CD8-positive, alpha-beta memory T cell (primary cell): ENCODE results near the gene AQP9. TPM values are rescaled to one million over a fixed set of nuclear protein-coding genes. Genes with fewer than 3 reads are reported as not detected.
"Not testable (repeated sequence)": the region's sequence is repeated elsewhere in the genome, so short reads cannot be mapped to it uniquely, and the experiment has no call there.

ENCODE experiments used
- CTCF ChIA-PET: fragments of 350-600 bp; sonication (Branson Sonifier 250); formaldehyde crosslinking; loops from one replicate; lab custom pipeline; 2021; ENCODE audit warnings: antibody characterized with exemption; lab: Charles Lee
- POLR2A ChIA-PET: fragments of 350-600 bp; sonication (Branson Sonifier 250); formaldehyde crosslinking; loops from one replicate; lab custom pipeline; 2021; ENCODE audit warnings: antibody characterized with exemption; lab: Charles Lee
- DNase-seq, 5 donors: peaks; one replicate each; pipeline versions ENCODE4 v3.0.0 to v3.0.0-alpha.2; 2020 to 2022; ENCODE audit warnings: mixed read lengths in 1 of 5
- H3K27ac ChIP-seq: one replicate; pipeline ENCODE4 v1.7.0; 2013; ENCODE audit warnings: low read depth, mild to moderate bottlenecking, low read length, moderate library complexity
- H3K27me3 ChIP-seq: 2 replicates; pipeline ENCODE4 v1.7.0; 2013; ENCODE audit warnings: low read length, mild to moderate bottlenecking; ENCODE audit not compliant: insufficient read depth, poor library complexity, severe bottlenecking
- H3K36me3 ChIP-seq: 2 replicates; pipeline ENCODE4 v1.7.0; 2013; ENCODE audit warnings: mild to moderate bottlenecking, low read length, moderate library complexity; ENCODE audit not compliant: insufficient read depth
- H3K4me1 ChIP-seq: 2 replicates; pipeline ENCODE4 v1.7.0; 2013; ENCODE audit warnings: mild to moderate bottlenecking, low read length, moderate library complexity; ENCODE audit not compliant: insufficient read depth
- H3K4me3 ChIP-seq: 2 replicates; pipeline ENCODE4 v1.7.0; 2013; ENCODE audit warnings: mild to moderate bottlenecking, low read length
- H3K9me3 ChIP-seq: 2 replicates; pipeline ENCODE4 v1.7.0; 2013; ENCODE audit warnings: mild to moderate bottlenecking, low read length
- H3K27ac Mint-ChIP-seq, 8 donors: one replicate each; pipeline ENCODE4 v1.8.0; 2020 to 2021; ENCODE audit warnings: mixed read lengths in 8 of 8, mild to moderate bottlenecking in 6 of 8, inconsistent platforms in 3 of 8, moderate library complexity in 3 of 8
- H3K27me3 Mint-ChIP-seq, 2 donors: one replicate each; pipeline ENCODE4 v1.8.0; 2020 to 2021; ENCODE audit warnings: mixed read lengths in 2 of 2, mild to moderate bottlenecking in 1 of 2, moderate library complexity in 1 of 2
- H3K36me3 Mint-ChIP-seq, 3 donors: one replicate each; pipeline ENCODE4 v1.8.0; 2020 to 2021; ENCODE audit warnings: mixed read lengths in 3 of 3, inconsistent platforms in 1 of 3, mild to moderate bottlenecking in 1 of 3
- H3K4me1 Mint-ChIP-seq, 3 donors: one replicate each; pipeline ENCODE4 v1.8.0; 2020 to 2021; ENCODE audit warnings: mixed read lengths in 3 of 3, inconsistent platforms in 1 of 3, mild to moderate bottlenecking in 1 of 3
- H3K4me3 Mint-ChIP-seq, 7 donors: one replicate each; pipeline ENCODE4 v1.8.0; 2020 to 2021; ENCODE audit warnings: mixed read lengths in 7 of 7, mild to moderate bottlenecking in 6 of 7, moderate library complexity in 4 of 7, inconsistent platforms in 2 of 7
- H3K9me3 Mint-ChIP-seq, 5 donors: one replicate each; pipeline ENCODE4 v1.8.0; 2020 to 2022; ENCODE audit warnings: mixed read lengths in 5 of 5, mild to moderate bottlenecking in 3 of 5, moderate library complexity in 2 of 5, inconsistent platforms in 1 of 5
- polyA plus RNA-seq: library from polyadenylated mRNA; unstranded; fragments of 300-500 nt; fragmentation: Illumina TruSeq; gene quantifications from one replicate; pipeline ENCODE4 v1.2.3, GENCODE V29; 2021
- total RNA-seq, 2 experiments: library from RNA; stranded (reverse); gene quantifications; one replicate each; pipeline ENCODE4 v1.2.3, GENCODE V29; 2021

AQP9 gene
- total and polyA plus RNA-seq, 3 experiments from 2014 or later = 0.18 to 0.22 TPM; not detected in 1

DNA sequence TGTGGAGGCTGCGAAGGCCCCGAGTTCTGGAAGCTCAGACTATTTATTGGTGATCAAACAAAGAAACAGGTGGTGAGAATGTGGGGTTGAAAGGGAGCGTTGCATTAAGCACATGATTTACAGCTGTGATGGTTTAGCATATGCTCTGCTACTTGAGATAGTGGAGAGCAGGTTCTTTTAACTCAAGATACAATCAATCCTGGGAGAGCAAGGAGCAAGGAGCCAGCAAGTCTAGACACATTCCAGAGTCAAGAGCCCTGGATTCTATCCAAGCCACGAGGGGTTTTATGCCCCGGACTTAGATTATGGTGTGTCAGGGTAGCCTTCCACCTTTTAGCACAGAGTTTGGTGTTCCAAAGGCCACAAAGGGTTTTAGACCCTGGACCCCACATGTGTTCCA, 24.8 kb upstream of the AQP9 start:
- H3K27ac ChIP-seq, CTCF ChIA-PET, POLR2A ChIA-PET: not testable (repeated sequence)

DNA sequence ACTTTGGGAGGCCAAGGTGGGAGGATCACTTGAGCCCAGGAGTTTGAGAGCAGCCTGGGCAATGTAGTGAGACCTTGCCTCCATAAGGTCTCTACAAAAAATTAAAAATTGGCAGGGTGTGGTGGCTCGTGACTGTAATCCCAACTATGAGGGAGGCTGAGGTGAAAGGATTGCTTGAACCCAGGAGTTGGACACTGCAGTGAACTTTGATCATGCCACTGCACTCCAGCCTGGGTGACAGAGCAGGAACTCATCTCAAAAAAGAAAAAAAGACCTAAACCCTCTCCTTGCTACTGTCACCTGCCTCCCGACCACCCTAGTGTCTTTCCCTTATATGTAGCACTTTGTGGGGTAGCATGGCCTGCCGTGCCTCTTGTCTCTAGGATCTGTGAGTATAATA, 23.8 kb upstream of the AQP9 start:
- POLR2A ChIA-PET = no interaction called here
- CTCF ChIA-PET = no interaction called here

More for the DNA sequence above, 24.8 kb upstream of the AQP9 start:
- H3K27me3 ChIP-seq, H3K4me1 Mint-ChIP-seq, H3K4me3 Mint-ChIP-seq, H3K9me3 ChIP-seq, H3K4me3 ChIP-seq, H3K36me3 Mint-ChIP-seq, H3K9me3 Mint-ChIP-seq, H3K36me3 ChIP-seq, H3K27ac Mint-ChIP-seq, H3K4me1 ChIP-seq, DNase-seq: not testable (repeated sequence)
- peaks cover 9 to 24% of the 10 kb centered on the region in 2 donors for H3K27me3 Mint-ChIP-seq

GRCh38 chr15:58114812-58115211, 23.4 kb upstream of the AQP9 start:
- no peaks in the 10 kb centered on the region for H3K9me3 ChIP-seq
- H3K4me3 ChIP-seq = no peak overlapping the region
- H3K4me1 ChIP-seq = no peaks in the 10 kb centered on the region
- H3K36me3 ChIP-seq = no peaks in the 10 kb centered on the region
- ChIA-PET POLR2A (no interaction called here), CTCF (no interaction called here)
- H3K36me3 Mint-ChIP-seq = no peaks in the 10 kb centered on the region
- no peaks in the 10 kb centered on the region for H3K9me3 Mint-ChIP-seq
- H3K27me3 ChIP-seq = no peaks in the 10 kb centered on the region
- no peak overlapping the region for H3K27ac ChIP-seq
- H3K4me1 Mint-ChIP-seq = no peaks in the 10 kb centered on the region
- DNase-seq = no peak
- peaks cover 9 to 27% of the 10 kb centered on the region in 2 donors for H3K27me3 Mint-ChIP-seq
- no peak overlapping the region for H3K27ac Mint-ChIP-seq
- H3K4me3 Mint-ChIP-seq = no peak overlapping the region

More for the DNA sequence above, 23.8 kb upstream of the AQP9 start:
- DNase-seq = no peak
- no peaks in the 10 kb centered on the region for H3K27me3 ChIP-seq
- H3K4me1 ChIP-seq = no peaks in the 10 kb centered on the region
- no peak overlapping the region for H3K27ac ChIP-seq
- Mint-ChIP-seq H3K36me3 (no peaks in the 10 kb centered on the region), H3K4me1 (no peaks in the 10 kb centered on the region), H3K4me3 (no peak overlapping the region), H3K27ac (no peak overlapping the region), H3K9me3 (no peaks in the 10 kb centered on the region), H3K27me3 (peaks cover 9 to 27% of the 10 kb centered on the region in 2 donors)
- no peaks in the 10 kb centered on the region for H3K9me3 ChIP-seq
- no peaks in the 10 kb centered on the region for H3K36me3 ChIP-seq
- no peak overlapping the region for H3K4me3 ChIP-seq

- H3K4me3 ChIP-seq = no peak overlapping the region
- Mint-ChIP-seq H3K4me1 (no peaks in the 10 kb centered on the region), H3K9me3 (no peaks in the 10 kb centered on the region), H3K27ac (no peak overlapping the region), H3K27me3 (peaks cover 9 to 28% of the 10 kb centered on the region in 2 donors), H3K36me3 (no peaks in the 10 kb centered on the region), H3K4me3 (no peak overlapping the region)
- no peak overlapping the region for H3K27ac ChIP-seq
- H3K27me3 ChIP-seq = no peaks in the 10 kb centered on the region
- ChIA-PET POLR2A (no interaction called here), CTCF (no interaction called here)
- DNase-seq = no peak
- no peaks in the 10 kb centered on the region for H3K4me1 ChIP-seq
- no peaks in the 10 kb centered on the region for H3K9me3 ChIP-seq
- H3K36me3 ChIP-seq = no peaks in the 10 kb centered on the region
Observed at GRCh38 chr15:58115692-58116091, 22.5 kb upstream of the AQP9 start.

- H3K27me3 ChIP-seq = no peaks in the 10 kb centered on the region
- CTCF ChIA-PET = no interaction called here
- Mint-ChIP-seq H3K27ac (no peak overlapping the region), H3K9me3 (no peaks in the 10 kb centered on the region), H3K27me3 (peaks cover 3 to 28% of the 10 kb centered on the region in 2 donors), H3K4me1 (no peaks in the 10 kb centered on the region), H3K4me3 (no peak overlapping the region), H3K36me3 (no peaks in the 10 kb centered on the region)
- H3K27ac ChIP-seq = no peak overlapping the region
- POLR2A ChIA-PET = no interaction called here
- H3K4me1 ChIP-seq = no peaks in the 10 kb centered on the region
- no peak overlapping the region for H3K4me3 ChIP-seq
- H3K36me3 ChIP-seq = no peaks in the 10 kb centered on the region
- DNase-seq = no peak
- H3K9me3 ChIP-seq = no peaks in the 10 kb centered on the region
Observed at GRCh38 chr15:58117619-58118018, 20.6 kb upstream of the AQP9 start.

- ChIA-PET CTCF (no interaction called here), POLR2A (no interaction called here)
- Mint-ChIP-seq H3K4me3 (no peak overlapping the region), H3K36me3 (no peaks in the 10 kb centered on the region), H3K27ac (no peak overlapping the region), H3K4me1 (no peaks in the 10 kb centered on the region), H3K27me3 (peaks cover 2 to 24% of the 10 kb centered on the region in 2 donors), H3K9me3 (no peaks in the 10 kb centered on the region)
- Histone ChIP-seq H3K27me3 (no peaks in the 10 kb centered on the region), H3K9me3 (no peaks in the 10 kb centered on the region), H3K4me1 (no peaks in the 10 kb centered on the region), H3K27ac (no peak overlapping the region), H3K4me3 (no peak overlapping the region), H3K36me3 (no peaks in the 10 kb centered on the region)
- DNase-seq = no peak
Observed at GRCh38 chr15:58118272-58118671, 19.9 kb upstream of the AQP9 start.

DNA sequence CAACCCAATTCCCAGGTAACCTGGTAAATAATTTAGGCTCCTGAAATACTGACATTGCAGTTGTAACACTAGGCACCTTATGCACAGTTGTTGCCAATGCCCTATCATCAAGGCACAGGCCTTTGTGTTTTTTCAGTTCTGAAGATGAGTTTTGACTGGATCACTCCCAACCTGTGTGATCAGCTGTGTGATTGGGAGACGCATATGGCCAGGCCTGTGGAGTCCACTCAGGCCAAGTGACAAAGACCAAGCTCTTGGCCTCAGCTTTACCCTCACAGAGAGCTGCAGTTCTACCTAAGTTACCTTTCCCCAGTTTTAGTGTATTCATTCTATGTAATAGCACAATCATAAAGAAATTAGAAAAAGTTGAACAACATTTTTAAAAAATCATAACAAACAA, 19.2 kb upstream of the AQP9 start:
- no peaks in the 10 kb centered on the region for H3K9me3 ChIP-seq
- H3K4me3 ChIP-seq = no peak overlapping the region
- Mint-ChIP-seq H3K4me3 (no peak overlapping the region), H3K27ac (no peak overlapping the region), H3K27me3 (peaks cover 6 to 28% of the 10 kb centered on the region in 2 donors), H3K9me3 (peaks cover 0 to 2% (median under 1%) of the 10 kb centered on the region in 5 donors), H3K36me3 (no peaks in the 10 kb centered on the region), H3K4me1 (no peaks in the 10 kb centered on the region)
- no peaks in the 10 kb centered on the region for H3K36me3 ChIP-seq
- ChIA-PET POLR2A (no interaction called here), CTCF (no interaction called here)
- no peaks in the 10 kb centered on the region for H3K27me3 ChIP-seq
- no peak overlapping the region for H3K27ac ChIP-seq
- no peak for DNase-seq
- no peaks in the 10 kb centered on the region for H3K4me1 ChIP-seq

- no peak overlapping the region for H3K27ac Mint-ChIP-seq
- CTCF ChIA-PET = no interaction called here
Observed at GRCh38 chr15:58124585-58124984, 13.6 kb upstream of the AQP9 start.

GRCh38 chr15:58125333-58125732, 12.8 kb upstream of the AQP9 start:
- Histone ChIP-seq H3K27ac (no peak overlapping the region), H3K4me1 (no peaks in the 10 kb centered on the region), H3K36me3 (no peaks in the 10 kb centered on the region), H3K27me3 (no peaks in the 10 kb centered on the region), H3K9me3 (no peaks in the 10 kb centered on the region), H3K4me3 (no peak overlapping the region)
- ChIA-PET CTCF (no interaction called here), POLR2A (no interaction called here)
- H3K9me3 Mint-ChIP-seq = peaks cover 7 to 14% (median 9%) of the 10 kb centered on the region in 5 donors
- peaks cover 19 to 34% of the 10 kb centered on the region in 2 donors for H3K27me3 Mint-ChIP-seq
- no peak for DNase-seq
- no peak overlapping the region for H3K27ac Mint-ChIP-seq
- H3K4me3 Mint-ChIP-seq = no peak overlapping the region
- peaks cover 0 to 8% (median 0%) of the 10 kb centered on the region in 3 donors for H3K36me3 Mint-ChIP-seq
- H3K4me1 Mint-ChIP-seq = no peaks in the 10 kb centered on the region

More at GRCh38 chr15:58124585-58124984, 13.6 kb upstream of the AQP9 start:
- DNase-seq = no peak
- Mint-ChIP-seq H3K27me3 (peaks cover 19 to 34% of the 10 kb centered on the region in 2 donors), H3K4me1 (no peaks in the 10 kb centered on the region), H3K9me3 (peaks cover 7 to 14% (median 9%) of the 10 kb centered on the region in 5 donors), H3K36me3 (peaks cover 0 to 8% (median 0%) of the 10 kb centered on the region in 3 donors), H3K4me3 (no peak overlapping the region)
- Histone ChIP-seq H3K4me3 (no peak overlapping the region), H3K27ac (no peak overlapping the region), H3K9me3 (no peaks in the 10 kb centered on the region), H3K27me3 (no peaks in the 10 kb centered on the region), H3K4me1 (no peaks in the 10 kb centered on the region), H3K36me3 (no peaks in the 10 kb centered on the region)
- POLR2A ChIA-PET = no interaction called here
